ENCODE data around the gene DMBT1.

- TF ChIP-seq CTCF (IDR thresholded peaks at IDR 0.05; ENCODE audit: insufficient read depth, low read depth, low read length) (no peak), EZH2 (IDR thresholded peaks at IDR 0.05; ENCODE audit: insufficient read depth, low read length) (no peak)
These were observed 6.2 kb upstream of the DMBT1 start for GRCh38 chr10:122554131-122555036.
